SU-DHL-6 (cell line): ENCODE data around the gene ABCB1.
"Not testable (repeated sequence)": the region's sequence is repeated elsewhere in the genome, so short reads cannot be mapped to it uniquely, and the experiment has no call there.

Source experiments
- CTCF ChIP-seq: fragments of 200-600 bp; sonication (generic); IDR thresholded peaks from one replicate; pipeline ENCODE4 v1.5.1; 2017; ENCODE audit warnings: antibody characterized with exemption, mild to moderate bottlenecking, low read length, moderate library complexity; ENCODE audit not compliant: insufficient read depth, poor library complexity, severe bottlenecking
- EZH2phosphoT487 ChIP-seq: fragments of 200-600 bp; sonication (generic), shearing (Covaris generic); conservative IDR thresholded peaks from 2 replicates; pipeline ENCODE4 v1.6.1; 2018; ENCODE audit warnings: mild to moderate bottlenecking, antibody characterized with exemption, low read length, moderate library complexity, mixed read lengths

GRCh38 chr7:87572513-87572912, 28.2 kb downstream of the ABCB1 start:
- TF ChIP-seq CTCF, EZH2phosphoT487: not testable (repeated sequence)
